ENCODE data around the gene IFNE.
A peak's percentile ranks its signal among the peaks of the same experiment; 100 is the strongest.
"Not testable (repeated sequence)": the region's sequence is repeated elsewhere in the genome, so short reads cannot be mapped to it uniquely, and the experiment has no call there.

Gene IFNE

GRCh38 chr9:21465138-21465537 lies 17.0 kb downstream of the IFNE start:
- no peak overlapping the region for H3K4me3 ChIP-seq (ENCODE audit: low read depth, low read length)

GRCh38 chr9:21461377-21461776 lies 20.7 kb downstream of the IFNE start:
- TF ChIP-seq CTCF (IDR thresholded peaks at IDR 0.05; ENCODE audit: borderline replicate concordance, insufficient read depth, low read depth, low read length), result no peak
- no peak overlapping the region for H3K4me3 ChIP-seq (ENCODE audit: low read depth, low read length)

More at GRCh38 chr9:21465138-21465537, 17.0 kb downstream of the IFNE start:
- no peak for TF ChIP-seq CTCF (IDR thresholded peaks at IDR 0.05; ENCODE audit: borderline replicate concordance, insufficient read depth, low read depth, low read length)

GRCh38 chr9:21455320-21455719 lies 26.8 kb downstream of the IFNE start:
- no peak overlapping the region for H3K4me3 ChIP-seq (ENCODE audit: low read depth, low read length)
- TF ChIP-seq CTCF (IDR thresholded peaks at IDR 0.05; ENCODE audit: borderline replicate concordance, insufficient read depth, low read depth, low read length), result peak; percentile 78

- H3K4me3 ChIP-seq (ENCODE audit: low read depth, low read length), result no peak overlapping the region
- TF ChIP-seq CTCF (IDR thresholded peaks at IDR 0.05; ENCODE audit: borderline replicate concordance, insufficient read depth, low read depth, low read length), result no peak
Measured at GRCh38 chr9:21454149-21454548, 28.0 kb downstream of the IFNE start.

GRCh38 chr9:21452681-21453080 lies 29.4 kb downstream of the IFNE start:
- TF ChIP-seq CTCF (IDR thresholded peaks at IDR 0.05; ENCODE audit: borderline replicate concordance, insufficient read depth, low read depth, low read length), result no peak
- no peak overlapping the region for H3K4me3 ChIP-seq (ENCODE audit: low read depth, low read length)

GRCh38 chr9:21450733-21451394 lies 31.2 kb downstream of the IFNE start:
- no peak for TF ChIP-seq CTCF (IDR thresholded peaks at IDR 0.05; ENCODE audit: borderline replicate concordance, insufficient read depth, low read depth, low read length)
- no peak overlapping the region for H3K4me3 ChIP-seq (ENCODE audit: low read depth, low read length)

GRCh38 chr9:21449312-21449711 lies 32.8 kb downstream of the IFNE start:
- H3K4me3 ChIP-seq (ENCODE audit: low read depth, low read length), result not testable (repeated sequence)

Data from GM12875 (cell line).